Adrenal gland (tissue), 12 donors: Measurements from ENCODE around the gene LATS2. TPM values are rescaled to one million over a fixed set of nuclear protein-coding genes. Genes with fewer than 3 reads are reported as not detected.
A peak's percentile ranks its signal among the peaks of the same experiment; 100 is the strongest.

Source experiments
- DNase-seq, 7 donors: peaks; one replicate each; pipeline ENCODE4 v3.0.0-alpha.2; 2019 to 2020
- H3K27ac ChIP-seq, 5 donors: fragments of 200-600 bp; sonication (generic) in 4 of 5; 1 replicate in 3 of 5; 2 replicates in 2 of 5; pipeline versions ENCODE4 v1.5.1 to v1.8.0; 2016 to 2020; ENCODE audit warnings: mild to moderate bottlenecking in 1 of 5
- H3K27me3 ChIP-seq: fragments of 200-600 bp; 2 replicates; pipeline ENCODE4 v1.8.0; 2021
- H3K36me3 ChIP-seq, 2 donors: fragments of 200-600 bp; replicated peaks in 1 of 2; 1 replicate in 1 of 2; 2 replicates in 1 of 2; pipeline versions ENCODE4 v1.5.1 to v1.8.0; 2018 to 2022
- H3K4me1 ChIP-seq, 2 donors: fragments of 200-600 bp; replicated peaks in 1 of 2; 1 replicate in 1 of 2; 2 replicates in 1 of 2; pipeline versions ENCODE4 v1.5.1 to v1.8.0; 2018 to 2021
- H3K4me3 ChIP-seq, 4 donors: fragments of 200-600 bp; sonication (generic) in 3 of 4; one replicate each; pipeline ENCODE4 v1.5.1; 2016 to 2018
- H3K9me3 ChIP-seq, 3 donors: fragments of 200-600 bp; sonication (generic) in 1 of 3; replicated peaks in 1 of 3; 1 replicate in 2 of 3; 2 replicates in 1 of 3; pipeline versions ENCODE4 v1.5.1 to v1.8.0; 2016 to 2021
- CTCF ChIP-seq, 6 experiments: fragments of 450-650 bp in 4 of 6; fragments of 200-600 bp in 2 of 6; sonication (generic) in 1 of 6; IDR thresholded peaks; 1 replicate in 5 of 6; 2 replicates in 1 of 6; pipeline versions ENCODE4 v1.5.1 to v1.8.0; 2016 to 2021; ENCODE audit warnings: antibody characterized with exemption in 6 of 6, mild to moderate bottlenecking in 2 of 6, moderate library complexity in 1 of 6
- POLR2A ChIP-seq, 2 donors: fragments of 450-650 bp; IDR thresholded peaks; one replicate each; pipeline ENCODE4 v1.6.1; 2017; ENCODE audit warnings: antibody characterized with exemption in 2 of 2, mild to moderate bottlenecking in 2 of 2, moderate library complexity in 1 of 2
- WGBS, 4 donors: extraction: QIAGEN DNeasy Blood & Tissue Kit in 2 of 4; methylation state at CpG; one replicate each; pipeline versions ENCODE4 v1.1.5 to v1.1.7; 2013 to 2017; 5-methylcytosine and 5-hydroxymethylcytosine counted together
- intact Hi-C, 2 donors: fragments of 100-400 bp; cut with DNase I; formaldehyde crosslinking; loops; one replicate each; pipeline versions ENCODE4 v1.14.1 to v1.15.0; 2022 to 2023
- polyA plus RNA-seq, 3 donors: library from polyadenylated mRNA; stranded (reverse); fragments of 200-250 nt in 2 of 3; fragments of 350-450 nt in 1 of 3; fragmentation: Illumina TruSeq in 1 of 3; extraction: RNeasy Lipid Tissue Mini Kit (QIAGEN cat#74804) in 1 of 3; gene quantifications; one replicate each; pipeline ENCODE4 v1.2.3, GENCODE V29; 2013 to 2014
- total RNA-seq, 9 donors: library from RNA; depleted of rRNA in 4 of 9; stranded (reverse); fragments of >200 nt in 4 of 9; fragments of 120-200 nt in 1 of 9; fragmentation: NEBNext Ultra II Directional in 1 of 9; extraction: Animal tissue kit (Norgen Biotek cat#: 25700) in 1 of 9; gene quantifications; one replicate each; pipeline versions ENCODE4 v1.1.0 to v1.2.4, GENCODE V29; 2013 to 2023
- donor health status: healthy with polysubstance abuse.
- donor health status: Bipolar disorder and iron deficiency.
- donor health status: DM: yes; HTN: yes; CAD: no.
- donor health status: DM: no; HTN: no; CAD: no.
- donor health status: DM: no; HTN: no; CAD: no.
- donor health status: DM: yes; HTN: yes; CAD: no.

The LATS2 gene
- total and polyA plus RNA-seq, 12 donors = 7.4 to 35.6 (median 23.3) TPM

GRCh38 chr13:21033212-21033840, 28.1 kb downstream of the LATS2 start:
- TF ChIP-seq CTCF (IDR thresholded peaks at IDR 0.05) (no peak), POLR2A (IDR thresholded peaks at IDR 0.05) (peak in 1 of 2 donors; percentile 10)
- Histone ChIP-seq H3K9me3 (no peaks in the 10 kb centered on the region), H3K27ac (peak overlapping the region; percentile 70 to 83 (median 76)), H3K36me3 (no peaks in the 10 kb centered on the region), H3K4me1 (peaks cover 28 to 42% of the 10 kb centered on the region in 2 donors), H3K27me3 (no peaks in the 10 kb centered on the region), H3K4me3 (no peak overlapping the region)
- peak; percentile 74 to 91 (median 81) for DNase-seq
- intact Hi-C loops = no loop called here
- 32 to 40% (median 35%) methylated on average over 8 of the region's 8 CpGs for WGBS, 4 donors

GRCh38 chr13:21032656-21033055, 28.7 kb downstream of the LATS2 start:
- peak overlapping the region; percentile 70 to 83 (median 76) for H3K27ac ChIP-seq
- intact Hi-C loops = no loop called here
- H3K4me1 ChIP-seq = peaks cover 22 to 37% of the 10 kb centered on the region in 2 donors

GRCh38 chr13:21031594-21032275, 29.7 kb downstream of the LATS2 start:
- H3K36me3 ChIP-seq = no peaks in the 10 kb centered on the region
- intact Hi-C loops = no loop called here
- no peak for TF ChIP-seq POLR2A (IDR thresholded peaks at IDR 0.05)
- peak in 1 of 7 donors; percentile 12 for DNase-seq
- H3K4me1 ChIP-seq = peaks cover 22 to 37% of the 10 kb centered on the region in 2 donors
- 86 to 93% (median 89%) methylated on average over 8 of the region's 8 CpGs for WGBS, 4 donors
- no peak overlapping the region for H3K27ac ChIP-seq
- H3K4me3 ChIP-seq = no peak overlapping the region
- H3K9me3 ChIP-seq = no peaks in the 10 kb centered on the region
- no peaks in the 10 kb centered on the region for H3K27me3 ChIP-seq

More at GRCh38 chr13:21032656-21033055, 28.7 kb downstream of the LATS2 start:
- Histone ChIP-seq H3K9me3 (no peaks in the 10 kb centered on the region), H3K27me3 (no peaks in the 10 kb centered on the region), H3K4me3 (no peak overlapping the region), H3K36me3 (no peaks in the 10 kb centered on the region)
- DNase-seq = peak in 3 of 7 donors; percentile 8 to 42 (median 19)
- 92 to 95% (median 94%) methylated on average over 10 of the region's 10 CpGs for WGBS, 4 donors
- TF ChIP-seq CTCF (IDR thresholded peaks at IDR 0.05) (no peak), POLR2A (IDR thresholded peaks at IDR 0.05) (no peak)

GRCh38 chr13:21025539-21025938, 35.8 kb downstream of the LATS2 start:
- WGBS, 4 donors = 76 to 84% (median 81%) methylated on average over 6 of the region's 6 CpGs
- Histone ChIP-seq H3K4me3 (no peak overlapping the region), H3K27ac (no peak overlapping the region), H3K4me1 (peaks cover 6 to 16% of the 10 kb centered on the region in 2 donors), H3K27me3 (no peaks in the 10 kb centered on the region), H3K9me3 (no peaks in the 10 kb centered on the region), H3K36me3 (no peaks in the 10 kb centered on the region)
- intact Hi-C loops = no loop called here
- DNase-seq = no peak
- TF ChIP-seq CTCF (IDR thresholded peaks at IDR 0.05) = no peak
- no peak for TF ChIP-seq POLR2A (IDR thresholded peaks at IDR 0.05)
